Mammary epithelial cell (primary cell): ENCODE data around the gene EMX1.

Source experiments
- CTCF ChIP-seq, 2 donors: IDR thresholded peaks in 1 of 2; conservative IDR thresholded peaks in 1 of 2; 2 replicates each; pipeline ENCODE4 v1.5.1; 2011 to 2012; ENCODE audit warnings: inconsistent platforms in 2 of 2, low read length in 2 of 2, mild to moderate bottlenecking in 2 of 2, control low read depth in 1 of 2, low read depth in 1 of 2; ENCODE audit not compliant: insufficient read depth in 1 of 2; ENCODE audit errors: extremely low read depth in 1 of 2
- EZH2 ChIP-seq: IDR thresholded peaks from 2 replicates; pipeline ENCODE4 v1.6.1; 2012; ENCODE audit warnings: low read length, inconsistent platforms, borderline replicate concordance

GRCh38 chr2:72940361-72940760, 23.0 kb downstream of the EMX1 start:
- TF ChIP-seq CTCF (conservative IDR thresholded peaks at IDR 0.05 in 1 of 2, IDR thresholded peaks at IDR 0.05 in 1 of 2; ENCODE audit: extremely low read depth in 1 of 2, insufficient read depth in 1 of 2, low read depth in 1 of 2, low read length in 2 of 2) (no peak), EZH2 (no peak)
